SH-SY5Y (cell line): ENCODE data around the gene ANXA9.

ENCODE experiments used
- GATA2 ChIP-seq: IDR thresholded peaks from 2 replicates; pipeline ENCODE4 v1.6.1; 2011; ENCODE audit warnings: mild to moderate bottlenecking, low read depth, low read length
- GATA3 ChIP-seq: IDR thresholded peaks from 2 replicates; pipeline ENCODE4 v1.6.1; 2011; ENCODE audit warnings: low read depth, mild to moderate bottlenecking, low read length, moderate library complexity

DNA sequence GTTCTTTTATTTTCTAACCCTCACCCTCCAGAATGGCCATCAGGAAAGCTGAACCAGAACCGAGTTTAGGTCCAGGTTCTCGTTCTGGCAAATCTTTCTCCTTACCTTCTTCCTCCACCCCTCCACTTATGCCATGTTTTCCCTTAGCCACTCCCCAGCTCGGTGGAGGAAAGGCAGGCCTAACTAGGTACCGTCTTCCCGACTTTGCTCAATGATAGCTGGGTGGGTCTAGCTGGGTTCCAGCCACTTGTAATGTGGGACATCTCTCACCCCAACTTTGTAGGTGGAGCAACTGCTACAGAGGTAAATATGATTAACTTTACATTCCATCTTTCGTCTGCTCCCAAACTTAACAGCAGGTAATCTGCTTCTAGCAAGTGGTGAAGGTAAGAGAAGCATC, 54.9 kb downstream of the ANXA9 start:
- TF ChIP-seq GATA2 (no peak), GATA3 (no peak)
